HEK293 (cell line): ENCODE results near the gene GCNT2.
A peak's percentile ranks its signal among the peaks of the same experiment; 100 is the strongest.

ENCODE experiments used
- CTCF ChIA-PET: fragments of 350-600 bp; formaldehyde crosslinking; extraction: SDS; loops from one replicate; lab custom pipeline; 2021; ENCODE audit warnings: antibody characterized with exemption; lab: Yijun Ruan, JAX
- POLR2A ChIA-PET: fragments of 300-600 bp; formaldehyde crosslinking; extraction: SDS; loops from one replicate; lab custom pipeline; 2020; ENCODE audit warnings: antibody characterized with exemption, inconsistent platforms; lab: Yijun Ruan, JAX
- H3K27ac ChIP-seq: fragments of 200-500 bp; sonication (Bioruptor generic); 2 replicates; pipeline ENCODE4 v1.5.1; 2014; ENCODE audit warnings: low read depth, low read length, control low read depth, inconsistent platforms; ENCODE audit errors: extremely low read depth
- H3K36me3 ChIP-seq, 2 experiments: fragments of 200-500 bp in 1 of 2; sonication (Bioruptor generic) in 1 of 2; 1 replicate in 1 of 2; 2 replicates in 1 of 2; pipeline ENCODE4 v1.5.1; 2014 to 2017; ENCODE audit warnings: inconsistent platforms in 2 of 2, low read length in 2 of 2; ENCODE audit not compliant: control insufficient read depth in 2 of 2, insufficient read depth in 1 of 2
- H3K4me1 ChIP-seq: fragments of 200-500 bp; sonication (Bioruptor generic); 2 replicates; pipeline ENCODE4 v1.5.1; 2014; ENCODE audit warnings: mild to moderate bottlenecking, low read length, inconsistent platforms; ENCODE audit not compliant: control insufficient read depth, insufficient read depth
- H3K4me3 ChIP-seq: 2 replicates; pipeline ENCODE4 v1.5.1; 2011; ENCODE audit warnings: low read depth, mild to moderate bottlenecking, control low read depth, low read length, moderate library complexity
- H3K9me3 ChIP-seq: fragments of 200-500 bp; sonication (Bioruptor generic); 2 replicates; pipeline ENCODE4 v1.5.1; 2014; ENCODE audit warnings: low read depth, low read length, inconsistent platforms; ENCODE audit not compliant: control insufficient read depth, insufficient read depth
- BCL11B ChIP-seq: fragments of 450-650 bp; formaldehyde crosslinking; IDR thresholded peaks from 2 replicates; pipeline ENCODE4 v1.5.1; 2016; ENCODE audit warnings: low read depth, missing biosample characterization, missing genetic modification characterization
- FEZF1 ChIP-seq: fragments of 450-650 bp; formaldehyde crosslinking; IDR thresholded peaks from 2 replicates; pipeline ENCODE4 v1.5.1; 2016; ENCODE audit warnings: missing biosample characterization, missing genetic modification characterization
- PBX3 ChIP-seq: sonication (generic); formaldehyde crosslinking; IDR thresholded peaks from 2 replicates; pipeline ENCODE4 v1.8.1; 2022; ENCODE audit warnings: mild to moderate bottlenecking, moderate library complexity, missing genetic modification reagents
- PRDM1 ChIP-seq: fragments of 450-650 bp; formaldehyde crosslinking; IDR thresholded peaks from 2 replicates; pipeline ENCODE4; 2016; ENCODE audit warnings: missing biosample characterization, missing genetic modification characterization
- PRDM10 ChIP-seq: fragments of 450-650 bp; formaldehyde crosslinking; IDR thresholded peaks from 2 replicates; pipeline ENCODE4 v1.5.1; 2016; ENCODE audit warnings: missing biosample characterization, missing genetic modification characterization
- TSHZ1 ChIP-seq: fragments of 450-650 bp; formaldehyde crosslinking; IDR thresholded peaks from 2 replicates; pipeline ENCODE4 v1.5.1; 2016; ENCODE audit warnings: missing biosample characterization, missing genetic modification characterization, borderline replicate concordance
- ZBTB17 ChIP-seq: fragments of 450-650 bp; formaldehyde crosslinking; IDR thresholded peaks from 2 replicates; pipeline ENCODE4 v1.5.1; 2016; ENCODE audit warnings: missing biosample characterization, missing genetic modification characterization
- ZBTB20 ChIP-seq: fragments of 450-650 bp; formaldehyde crosslinking; IDR thresholded peaks from 2 replicates; pipeline ENCODE4 v1.5.1; 2016; ENCODE audit warnings: missing biosample characterization, missing genetic modification characterization
- ZFP3 ChIP-seq: fragments of 450-650 bp; formaldehyde crosslinking; IDR thresholded peaks from 2 replicates; pipeline ENCODE4 v1.5.1; 2016; ENCODE audit warnings: low read depth, missing biosample characterization, missing genetic modification characterization
- ZNF146 ChIP-seq: fragments of 450-650 bp; formaldehyde crosslinking; IDR thresholded peaks from 2 replicates; pipeline ENCODE4 v1.5.1; 2016; ENCODE audit warnings: missing biosample characterization, missing genetic modification characterization
- ZNF16 ChIP-seq: fragments of 450-650 bp; formaldehyde crosslinking; IDR thresholded peaks from 2 replicates; pipeline ENCODE4 v1.5.1; 2016; ENCODE audit warnings: low read depth, missing biosample characterization, missing genetic modification characterization
- ZNF19 ChIP-seq: fragments of 450-650 bp; formaldehyde crosslinking; IDR thresholded peaks from 2 replicates; pipeline ENCODE4; 2016; ENCODE audit warnings: missing biosample characterization, missing genetic modification characterization, low read depth
- ZNF302 ChIP-seq: fragments of 450-650 bp; formaldehyde crosslinking; IDR thresholded peaks from 2 replicates; pipeline ENCODE4 v1.5.1; 2016; ENCODE audit warnings: missing biosample characterization, missing genetic modification characterization, low read depth
- ZNF366 ChIP-seq: fragments of 450-650 bp; formaldehyde crosslinking; conservative IDR thresholded peaks from 2 replicates; pipeline ENCODE4 v1.5.1; 2016; ENCODE audit warnings: missing biosample characterization, missing genetic modification characterization
- ZNF416 ChIP-seq: fragments of 450-650 bp; formaldehyde crosslinking; IDR thresholded peaks from 2 replicates; pipeline ENCODE4 v1.5.1; 2016; ENCODE audit warnings: missing biosample characterization, missing genetic modification characterization
- ZNF501 ChIP-seq: fragments of 450-650 bp; formaldehyde crosslinking; IDR thresholded peaks from 2 replicates; pipeline ENCODE4 v1.5.1; 2016; ENCODE audit warnings: missing biosample characterization, missing genetic modification characterization
- ZNF529 ChIP-seq: fragments of 450-650 bp; formaldehyde crosslinking; IDR thresholded peaks from 2 replicates; pipeline ENCODE4 v1.5.1; 2017; ENCODE audit warnings: missing genetic modification characterization, missing biosample characterization; ENCODE audit not compliant: insufficient replicate concordance
- ZNF600 ChIP-seq: fragments of 450-650 bp; formaldehyde crosslinking; IDR thresholded peaks from 2 replicates; pipeline ENCODE4 v1.5.1; 2016; ENCODE audit warnings: missing biosample characterization, missing genetic modification characterization
- ZNF660 ChIP-seq: fragments of 450-650 bp; IDR thresholded peaks from 2 replicates; pipeline ENCODE4 v1.5.1; 2018; ENCODE audit warnings: missing biosample characterization, mild to moderate bottlenecking, missing genetic modification characterization
- ZNF704 ChIP-seq: fragments of 450-650 bp; formaldehyde crosslinking; IDR thresholded peaks from 2 replicates; pipeline ENCODE4 v1.5.1; 2016; ENCODE audit warnings: missing biosample characterization, missing genetic modification characterization
- ZSCAN30 ChIP-seq: fragments of 450-650 bp; IDR thresholded peaks from 2 replicates; pipeline ENCODE4 v1.5.1; 2018; ENCODE audit warnings: missing biosample characterization, mild to moderate bottlenecking, missing genetic modification characterization, moderate library complexity

GCNT2 gene

GRCh38 chr6:10554826-10555225 lies 33.7 kb downstream of the GCNT2 start:
- TF ChIP-seq ZNF366 (tag by site-specific recombination) (no peak), ZSCAN30 (no peak), ZNF302 (tag by site-specific recombination) (no peak), ZNF529 (no peak), FEZF1 (tag by site-specific recombination) (no peak), TSHZ1 (tag by site-specific recombination) (no peak), ZNF146 (no peak), ZNF501 (tag by site-specific recombination) (no peak), ZNF416 (no peak), ZBTB20 (tag by site-specific recombination) (no peak), PRDM10 (tag by site-specific recombination) (no peak), PBX3 (CRISPR knock-in tag) (no peak)
- Histone ChIP-seq H3K4me3 (no peak overlapping the region), H3K4me1 (0 out of 2 replicates have a peak, but pooled peaks cover 2% of the 10 kb centered on the region)

GRCh38 chr6:10555625-10556309 lies 34.6 kb downstream of the GCNT2 start:
- 0 out of 2 replicates have a peak, but pooled peaks cover 2% of the 10 kb centered on the region for H3K4me1 ChIP-seq
- no peak overlapping the region for H3K4me3 ChIP-seq
- ChIA-PET POLR2A (interaction anchor here (0.6 to 1.1 kb wide), 2 partner anchors 10 to 55 kb away, joined by 3 read pairs; no protein-coding TSS in a partner anchor), CTCF (interaction anchor here (1.2 to 1.3 kb wide), 2 partner anchors 11 to 77 kb away, joined by 3 to 5 read pairs; no protein-coding TSS in a partner anchor)
- no peaks in the 10 kb centered on the region for H3K9me3 ChIP-seq
- no peak overlapping the region; the same call in 1 of the 2 replicates for H3K27ac ChIP-seq
- H3K36me3 ChIP-seq, result no peaks in the 10 kb centered on the region
- TF ChIP-seq ZNF704 (tag by site-specific recombination) (no peak), ZNF660 (tag by site-specific recombination) (no peak), ZNF19 (tag by site-specific recombination) (no peak), PRDM1 (tag by site-specific recombination) (0 out of 2 replicates have a peak, but pooled peaks have one; percentile 20), BCL11B (no peak), ZBTB17 (peak; percentile 83), ZFP3 (tag by site-specific recombination) (no peak), ZNF600 (peak; percentile 46; the same call in 1 of the 2 replicates), PRDM10 (tag by site-specific recombination) (peak; percentile 45), ZNF16 (no peak)

More at GRCh38 chr6:10554826-10555225, 33.7 kb downstream of the GCNT2 start:
- Histone ChIP-seq H3K36me3 (no peaks in the 10 kb centered on the region), H3K27ac (no peak overlapping the region), H3K9me3 (no peaks in the 10 kb centered on the region)
- ChIA-PET CTCF (interaction anchor here (1.2 to 1.3 kb wide), 2 partner anchors 12 to 76 kb away, joined by 3 to 5 read pairs; no protein-coding TSS in a partner anchor), POLR2A (interaction anchor here (0.5 to 1.1 kb wide), 2 partner anchors 9 to 476 kb away, joined by 3 read pairs; no protein-coding TSS in a partner anchor)
